ENCODE measurements around the gene KLF13.

The KLF13 gene

DNA sequence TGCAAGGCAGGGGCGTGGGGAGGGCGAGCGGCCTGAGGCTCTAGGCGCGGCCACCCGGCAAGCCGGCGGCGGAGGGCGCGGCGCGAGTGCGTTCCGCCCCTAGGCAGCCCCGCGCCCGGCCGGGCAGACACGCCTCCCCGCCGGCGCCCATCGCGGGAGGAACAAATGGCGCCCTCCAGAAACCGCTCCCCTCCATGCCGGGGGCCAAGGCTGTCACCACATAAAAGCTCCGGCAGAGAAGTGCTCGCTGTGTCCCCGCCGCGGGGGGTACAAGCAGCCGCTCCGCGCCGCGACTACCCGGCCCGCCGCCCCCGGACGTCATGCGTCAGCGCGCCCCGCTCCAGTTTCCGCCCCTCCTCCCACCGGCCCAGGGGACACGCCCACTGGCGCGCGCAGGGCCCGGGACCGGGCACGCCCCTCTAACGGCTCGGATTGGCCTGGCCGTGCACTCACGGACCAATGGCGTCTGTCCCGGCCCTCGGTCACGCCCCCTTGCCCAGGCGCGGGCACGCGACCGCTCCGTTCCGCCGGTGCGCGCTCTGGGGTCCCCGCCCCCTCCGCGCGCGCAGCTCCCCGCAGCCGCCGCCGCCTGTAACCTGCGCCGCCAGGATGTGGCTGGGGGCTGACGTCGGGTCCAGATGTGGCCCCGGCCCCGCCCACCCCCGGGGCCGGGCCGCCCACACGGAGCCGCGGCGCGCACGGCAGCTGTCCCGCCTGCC lies at the start of gene KLF13:
KLF13 (plus strand) TSS at position 680 of the 719 bp plus-strand sequence. CDS start 378 bp downstream, outside the sequence.
- TF ChIP-seq MYC (IDR thresholded peaks at IDR 0.05; ENCODE audit: low read depth, low read length) (peak; percentile 68), POLR2A (IDR thresholded peaks at IDR 0.05; ENCODE audit: extremely low read depth, insufficient read length) (peak; percentile 66)
- TF ChIP-seq, protein P1, sequence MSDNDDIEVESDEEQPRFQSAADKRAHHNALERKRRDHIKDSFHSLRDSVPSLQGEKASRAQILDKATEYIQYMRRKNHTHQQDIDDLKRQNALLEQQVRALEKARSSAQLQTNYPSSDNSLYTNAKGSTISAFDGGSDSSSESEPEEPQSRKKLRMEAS (IDR thresholded peaks at IDR 0.05; ENCODE audit: low read depth, low read length): peak; percentile 56; the same call in 1 of the 2 replicates
- TF ChIP-seq, protein P2, sequence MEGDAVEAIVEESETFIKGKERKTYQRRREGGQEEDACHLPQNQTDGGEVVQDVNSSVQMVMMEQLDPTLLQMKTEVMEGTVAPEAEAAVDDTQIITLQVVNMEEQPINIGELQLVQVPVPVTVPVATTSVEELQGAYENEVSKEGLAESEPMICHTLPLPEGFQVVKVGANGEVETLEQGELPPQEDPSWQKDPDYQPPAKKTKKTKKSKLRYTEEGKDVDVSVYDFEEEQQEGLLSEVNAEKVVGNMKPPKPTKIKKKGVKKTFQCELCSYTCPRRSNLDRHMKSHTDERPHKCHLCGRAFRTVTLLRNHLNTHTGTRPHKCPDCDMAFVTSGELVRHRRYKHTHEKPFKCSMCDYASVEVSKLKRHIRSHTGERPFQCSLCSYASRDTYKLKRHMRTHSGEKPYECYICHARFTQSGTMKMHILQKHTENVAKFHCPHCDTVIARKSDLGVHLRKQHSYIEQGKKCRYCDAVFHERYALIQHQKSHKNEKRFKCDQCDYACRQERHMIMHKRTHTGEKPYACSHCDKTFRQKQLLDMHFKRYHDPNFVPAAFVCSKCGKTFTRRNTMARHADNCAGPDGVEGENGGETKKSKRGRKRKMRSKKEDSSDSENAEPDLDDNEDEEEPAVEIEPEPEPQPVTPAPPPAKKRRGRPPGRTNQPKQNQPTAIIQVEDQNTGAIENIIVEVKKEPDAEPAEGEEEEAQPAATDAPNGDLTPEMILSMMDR (IDR thresholded peaks at IDR 0.05; ENCODE audit: low read depth, low read length): no peak
- H3K4me3 ChIP-seq (ENCODE audit: low read depth, low read length): peak within 1 kb of the TSS; percentile 69
- peak; percentile 98 for DNase-seq (ENCODE audit: low read depth)

GRCh38 chr15:31277335-31278060 lies 49.1 kb upstream of the KLF13 start:
- TF ChIP-seq, protein P2 (IDR thresholded peaks at IDR 0.05; ENCODE audit: low read depth, low read length): no peak
- no peak for TF ChIP-seq MYC (IDR thresholded peaks at IDR 0.05; ENCODE audit: low read depth, low read length)
- TF ChIP-seq, protein P1 (IDR thresholded peaks at IDR 0.05; ENCODE audit: low read depth, low read length): no peak
- no peak for TF ChIP-seq POLR2A (IDR thresholded peaks at IDR 0.05; ENCODE audit: extremely low read depth, insufficient read length)
- no peak for DNase-seq (ENCODE audit: low read depth)
- no peak overlapping the region for H3K4me3 ChIP-seq (ENCODE audit: low read depth, low read length)

GRCh38 chr15:31278061-31278445 lies 48.6 kb upstream of the KLF13 start:
- TF ChIP-seq, protein P1 (IDR thresholded peaks at IDR 0.05; ENCODE audit: low read depth, low read length): no peak
- TF ChIP-seq, protein P2 (IDR thresholded peaks at IDR 0.05; ENCODE audit: low read depth, low read length): no peak
- TF ChIP-seq POLR2A (IDR thresholded peaks at IDR 0.05; ENCODE audit: extremely low read depth, insufficient read length) (no peak), MYC (IDR thresholded peaks at IDR 0.05; ENCODE audit: low read depth, low read length) (no peak)
- no peak for DNase-seq (ENCODE audit: low read depth)

GRCh38 chr15:31278544-31279220 lies 48.0 kb upstream of the KLF13 start:
- no peak overlapping the region for H3K4me3 ChIP-seq (ENCODE audit: low read depth, low read length)
- TF ChIP-seq, protein P2 (IDR thresholded peaks at IDR 0.05; ENCODE audit: low read depth, low read length): no peak
- TF ChIP-seq POLR2A (IDR thresholded peaks at IDR 0.05; ENCODE audit: extremely low read depth, insufficient read length) (no peak), MYC (IDR thresholded peaks at IDR 0.05; ENCODE audit: low read depth, low read length) (no peak)
- TF ChIP-seq, protein P1 (IDR thresholded peaks at IDR 0.05; ENCODE audit: low read depth, low read length): no peak
- no peak for DNase-seq (ENCODE audit: low read depth)

More at GRCh38 chr15:31278061-31278445, 48.6 kb upstream of the KLF13 start:
- no peak overlapping the region for H3K4me3 ChIP-seq (ENCODE audit: low read depth, low read length)

DNA sequence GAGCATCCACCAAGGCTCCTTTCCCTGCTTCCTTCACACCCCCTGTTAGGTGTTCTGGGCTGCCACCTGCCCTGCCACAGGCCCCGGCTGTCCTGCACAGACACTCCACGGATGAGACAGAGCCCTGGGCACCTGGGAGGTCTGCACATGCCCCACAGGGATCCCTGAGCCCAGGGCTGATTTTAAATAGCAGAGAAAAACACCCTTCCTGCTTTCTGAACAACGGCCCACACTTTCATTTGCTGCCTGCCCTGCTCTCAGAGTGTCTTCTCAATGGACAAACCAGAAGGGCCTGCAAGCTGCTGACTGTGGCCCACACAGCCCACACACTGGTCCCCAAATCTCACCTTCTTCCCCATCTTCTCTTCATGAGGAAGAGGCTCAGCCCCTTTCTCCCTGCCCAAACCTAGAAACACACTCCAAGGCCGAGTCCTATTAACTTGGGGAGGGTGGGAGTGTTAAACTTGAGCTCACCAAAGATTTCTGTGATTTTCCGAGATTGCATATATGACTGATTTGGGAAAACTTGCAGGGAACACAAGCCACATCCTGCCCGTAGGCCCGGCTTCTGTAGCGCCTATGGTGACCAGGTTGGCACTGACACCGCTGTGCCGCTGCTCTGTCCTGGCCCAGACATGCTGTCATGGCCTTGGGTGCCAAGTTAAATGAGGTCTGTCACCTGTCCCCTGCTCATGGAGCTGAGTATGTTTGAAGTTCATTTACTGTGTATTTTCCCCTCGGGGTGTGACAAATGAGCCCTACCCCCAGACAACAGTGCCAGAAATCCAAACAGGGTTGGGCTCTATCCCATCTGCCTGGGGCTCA lies 47.2 kb upstream of the KLF13 start:
- H3K4me3 ChIP-seq (ENCODE audit: low read depth, low read length): no peak overlapping the region
- TF ChIP-seq, protein P2 (IDR thresholded peaks at IDR 0.05; ENCODE audit: low read depth, low read length): no peak
- TF ChIP-seq POLR2A (IDR thresholded peaks at IDR 0.05; ENCODE audit: extremely low read depth, insufficient read length) (no peak), MYC (IDR thresholded peaks at IDR 0.05; ENCODE audit: low read depth, low read length) (no peak)
- TF ChIP-seq, protein P1 (IDR thresholded peaks at IDR 0.05; ENCODE audit: low read depth, low read length): no peak
- no peak for DNase-seq (ENCODE audit: low read depth)
